GM18519 (cell line): ENCODE data around the gene MYO10.
"Not testable (repeated sequence)": the region's sequence is repeated elsewhere in the genome, so short reads cannot be mapped to it uniquely, and the experiment has no call there.

Source experiments
- ATAC-seq: cut with Tn5 transposase; IDR thresholded peaks from one replicate; pipeline ENCODE4 v1.9.1; 2021; ENCODE audit warnings: mild to moderate bottlenecking, moderate library complexity; ENCODE audit not compliant: unreplicated experiment, low FRiP score

MYO10 gene

DNA sequence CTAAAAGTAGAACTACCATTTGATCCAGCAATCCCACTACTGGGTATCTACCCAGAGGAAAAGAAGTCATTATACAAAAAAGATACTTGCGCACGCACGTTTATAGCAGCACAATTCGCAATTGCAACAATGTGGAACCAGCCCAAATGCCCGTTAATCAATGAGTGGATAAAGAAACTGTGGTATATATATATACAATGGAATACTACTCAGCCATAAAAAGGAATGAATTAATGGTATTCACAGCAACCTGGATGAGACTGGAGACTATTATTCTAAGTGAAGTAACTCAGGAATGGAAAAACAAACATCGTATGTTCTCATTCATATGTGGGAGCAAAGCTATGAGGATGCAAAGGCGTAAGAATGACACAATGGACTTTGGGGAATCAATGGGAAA lies 104.8 kb downstream of the MYO10 start:
- not testable (repeated sequence) for ATAC-seq

DNA sequence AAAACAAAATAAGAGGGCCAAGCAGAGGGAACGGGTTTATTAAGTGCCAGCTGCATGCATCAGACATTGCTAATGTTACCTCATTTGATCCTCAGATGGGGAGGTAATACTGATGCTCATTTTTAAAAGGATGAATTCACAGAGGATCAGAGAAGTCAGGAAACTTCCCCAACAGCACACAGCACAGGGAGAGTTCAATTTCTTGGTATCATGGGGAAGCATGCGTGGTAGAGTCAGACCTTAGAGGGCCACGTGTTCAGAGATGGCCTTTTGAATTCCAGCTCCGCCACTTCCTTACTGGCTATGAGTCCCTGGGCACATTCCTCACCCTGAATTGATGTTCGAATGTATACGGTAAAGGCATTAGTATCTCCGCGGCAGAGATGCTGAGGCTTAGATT lies 108.3 kb downstream of the MYO10 start:
- no peak for ATAC-seq

DNA sequence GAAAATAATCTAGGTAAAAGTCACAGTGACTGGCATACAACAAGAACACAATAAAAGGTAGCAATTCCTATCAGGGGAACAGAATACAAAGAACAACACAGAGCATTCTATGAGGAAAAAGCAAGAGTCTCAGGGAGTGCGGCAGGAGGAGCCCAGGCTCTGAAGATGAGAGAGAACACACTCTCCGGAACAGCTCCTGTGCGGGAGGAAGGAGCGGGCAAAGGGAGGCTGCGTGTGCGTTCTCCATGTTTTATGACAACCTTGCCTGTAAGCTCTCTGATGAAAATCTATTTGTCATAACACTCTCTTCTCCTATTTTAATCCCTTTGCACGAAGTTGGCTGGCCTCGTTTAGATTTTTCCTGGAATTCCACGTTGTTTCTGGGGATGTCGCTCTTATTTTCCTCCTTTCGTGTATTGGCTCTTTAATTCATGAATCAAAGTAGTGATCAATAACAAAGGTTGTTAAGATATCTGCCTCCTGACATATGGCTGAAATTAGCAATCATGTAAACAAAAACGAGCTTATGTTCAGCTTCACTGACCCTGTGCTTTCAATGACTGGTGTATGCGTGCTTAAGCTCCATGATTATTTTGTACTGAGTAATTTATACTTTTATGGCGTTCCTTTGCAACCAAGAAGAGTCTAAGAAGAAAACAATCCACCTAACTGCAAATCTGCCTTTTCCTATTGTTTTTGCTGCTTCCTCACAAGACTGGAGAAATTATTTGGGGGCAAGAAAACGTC lies 109.5 kb downstream of the MYO10 start:
- ATAC-seq, result no peak

DNA sequence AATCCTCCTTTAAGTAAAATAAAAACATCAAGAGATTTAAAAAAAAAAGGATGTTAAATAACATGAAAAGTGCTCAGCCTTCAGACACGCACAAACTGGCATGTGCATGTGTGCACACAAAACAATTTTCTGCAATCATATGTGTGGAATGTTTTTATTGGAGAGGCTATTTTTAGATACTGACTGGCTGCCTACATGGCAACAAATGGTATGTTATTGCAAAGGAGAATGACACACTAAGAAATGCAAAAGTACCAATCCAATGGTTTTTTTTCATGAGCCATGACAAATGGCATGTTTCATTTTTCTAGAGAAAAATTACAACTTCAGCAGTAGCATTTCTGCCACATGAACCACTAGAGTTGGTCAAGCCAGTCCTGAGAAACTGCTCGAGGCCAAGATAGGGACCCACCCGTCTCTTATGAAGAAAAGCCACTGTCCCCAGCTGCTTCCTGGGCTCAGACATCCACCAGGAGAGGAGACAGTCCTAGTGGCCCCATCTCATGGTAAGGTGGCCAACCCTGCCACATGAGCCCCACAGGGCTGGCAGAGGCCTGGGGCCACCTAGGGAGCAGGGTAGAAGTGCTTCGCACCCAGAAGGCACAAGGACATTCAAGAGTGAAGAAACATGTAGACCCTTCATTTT lies 116.4 kb downstream of the MYO10 start:
- ATAC-seq, result no peak

DNA sequence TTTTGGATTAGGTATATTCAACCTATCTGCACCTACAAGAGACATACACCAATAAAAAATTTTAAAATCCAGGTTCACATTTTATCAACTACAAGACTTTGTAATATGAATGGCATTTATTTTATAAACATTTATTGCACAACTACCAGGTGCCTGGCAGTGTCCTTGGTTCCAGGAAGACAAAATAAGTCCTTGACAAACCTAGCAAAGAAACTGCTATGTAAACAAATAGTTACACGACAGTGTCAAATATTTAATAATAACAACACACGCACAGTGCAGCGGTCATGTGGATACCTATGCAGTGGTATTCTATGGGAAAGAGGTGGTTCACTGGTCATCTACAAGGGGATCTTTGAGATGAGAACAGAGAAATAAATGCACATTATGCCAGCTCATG lies 120.7 kb downstream of the MYO10 start:
- no peak for ATAC-seq

DNA sequence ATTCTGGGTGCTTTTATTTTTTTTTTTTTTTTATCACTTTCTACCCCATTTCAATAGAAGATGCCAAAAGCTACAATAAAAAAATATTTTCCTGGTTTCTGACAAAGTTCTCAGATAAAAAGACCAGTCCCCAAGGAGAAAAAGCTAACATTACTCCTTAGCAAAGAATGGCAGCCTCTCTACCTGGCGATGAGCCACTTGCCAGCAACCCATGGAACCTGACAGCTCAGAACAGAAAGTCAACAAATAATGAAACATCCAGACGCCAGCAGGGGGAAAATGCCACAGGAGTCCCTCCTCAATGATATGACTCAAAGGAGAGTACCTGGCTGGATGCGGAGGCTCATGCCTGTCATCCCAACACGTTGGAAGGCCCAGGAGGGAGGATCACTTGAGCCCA lies 123.2 kb downstream of the MYO10 start:
- no peak for ATAC-seq

DNA sequence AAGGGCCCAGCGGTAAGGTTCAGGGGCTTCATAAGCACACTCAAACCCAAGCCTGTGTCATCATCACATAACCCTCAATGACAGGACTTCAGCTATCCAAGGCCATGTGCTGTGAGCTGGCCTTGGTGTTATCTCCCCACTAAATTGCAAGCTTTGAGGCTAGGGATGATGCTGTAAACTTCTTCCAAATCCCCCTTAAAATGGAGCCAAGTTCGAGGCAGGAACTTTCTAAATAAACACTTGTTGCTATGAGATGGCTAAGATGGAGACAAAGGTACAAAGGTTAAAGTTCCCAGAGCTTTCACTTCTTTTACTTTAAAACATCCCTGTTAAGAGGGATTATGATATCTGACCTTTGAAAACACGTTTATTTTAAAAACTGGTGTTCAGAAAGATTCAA lies 123.6 kb downstream of the MYO10 start:
- ATAC-seq, result no peak

DNA sequence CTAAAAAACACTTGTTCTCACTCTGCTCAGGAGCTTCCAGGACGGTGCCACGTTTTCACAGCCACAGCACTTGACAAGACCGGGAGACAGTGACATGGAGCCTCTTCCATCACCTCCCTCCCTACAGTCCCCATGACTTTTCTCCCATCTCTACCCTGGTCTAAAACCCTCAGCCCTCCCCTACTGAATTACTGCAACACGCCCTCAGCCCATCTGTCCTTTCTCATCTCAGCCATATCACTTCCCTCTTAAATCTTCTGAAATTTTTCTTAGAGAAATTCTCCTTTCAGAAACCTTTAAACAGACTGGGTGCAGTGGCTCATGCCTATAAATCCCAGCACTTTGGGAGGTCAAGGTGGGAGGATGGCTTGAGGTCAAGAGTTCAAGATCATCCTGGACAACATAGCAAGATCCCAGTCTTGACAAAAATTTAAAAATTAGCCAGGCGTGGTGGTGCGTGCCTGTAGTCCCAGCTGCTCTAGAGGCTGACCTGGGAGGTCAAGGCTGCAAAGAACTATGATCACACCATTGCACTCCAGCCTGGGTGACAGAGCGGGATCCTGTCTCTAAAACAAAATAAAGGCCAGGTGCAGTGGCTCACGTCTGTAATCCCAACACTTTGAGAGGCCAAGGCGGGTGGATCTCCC lies 125.8 kb downstream of the MYO10 start:
- ATAC-seq, result no peak

DNA sequence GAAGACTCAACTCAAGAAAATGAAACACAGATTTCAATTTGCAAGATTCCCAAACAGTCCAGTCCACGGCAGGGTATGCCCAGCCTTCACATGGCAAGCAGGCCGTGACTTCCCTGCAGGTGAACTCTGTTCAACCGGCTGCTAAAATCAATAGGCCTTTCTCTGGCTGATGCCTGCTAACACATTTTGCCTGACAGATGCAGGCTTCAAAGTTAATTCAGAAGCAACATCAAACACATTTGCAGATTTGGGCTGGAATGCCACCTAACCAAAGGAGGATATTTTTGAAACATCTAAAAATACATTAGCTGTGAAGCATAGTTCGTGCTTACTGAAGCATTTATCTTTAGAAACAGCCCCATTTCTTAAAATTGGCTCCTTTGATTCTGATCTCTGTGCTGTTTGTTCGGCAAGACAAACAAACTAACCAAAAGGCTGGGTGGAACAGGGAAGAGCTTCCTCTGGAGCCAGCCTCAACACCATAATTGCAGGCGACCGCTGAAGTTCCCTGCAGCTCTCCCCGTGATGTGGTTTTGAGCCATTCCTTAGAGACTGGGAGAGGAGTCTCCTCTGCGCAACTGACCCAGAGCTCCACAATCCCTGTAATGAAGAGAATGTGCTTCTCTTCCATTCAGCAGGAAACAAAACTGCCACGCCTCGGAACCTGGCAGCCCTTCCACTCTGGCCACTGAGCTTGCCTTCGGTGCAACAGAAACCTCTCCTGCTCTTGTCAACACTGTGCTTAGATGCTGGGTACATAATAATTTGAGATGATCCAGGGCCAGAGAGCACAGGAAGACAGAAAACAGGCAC lies 126.5 kb downstream of the MYO10 start:
- no peak for ATAC-seq

DNA sequence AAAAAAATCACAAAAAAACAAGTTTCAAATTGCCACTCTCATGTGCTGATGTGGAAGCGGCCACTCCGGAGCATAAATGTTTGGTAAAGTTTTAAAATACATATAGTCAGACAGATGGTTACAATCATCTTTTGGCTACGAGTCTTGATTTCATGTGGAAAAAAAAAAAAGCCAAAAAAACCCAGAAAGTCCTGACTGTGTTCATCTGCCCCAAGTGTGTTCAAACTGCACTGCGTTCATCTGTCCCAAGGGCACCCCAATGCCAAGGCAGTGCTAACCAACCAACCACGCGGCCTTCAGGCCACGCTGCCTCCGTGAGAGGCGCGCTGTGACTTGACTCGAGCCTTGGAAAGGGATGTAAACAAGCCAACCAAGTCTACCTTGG lies 127.1 kb downstream of the MYO10 start:
- ATAC-seq, result no peak

DNA sequence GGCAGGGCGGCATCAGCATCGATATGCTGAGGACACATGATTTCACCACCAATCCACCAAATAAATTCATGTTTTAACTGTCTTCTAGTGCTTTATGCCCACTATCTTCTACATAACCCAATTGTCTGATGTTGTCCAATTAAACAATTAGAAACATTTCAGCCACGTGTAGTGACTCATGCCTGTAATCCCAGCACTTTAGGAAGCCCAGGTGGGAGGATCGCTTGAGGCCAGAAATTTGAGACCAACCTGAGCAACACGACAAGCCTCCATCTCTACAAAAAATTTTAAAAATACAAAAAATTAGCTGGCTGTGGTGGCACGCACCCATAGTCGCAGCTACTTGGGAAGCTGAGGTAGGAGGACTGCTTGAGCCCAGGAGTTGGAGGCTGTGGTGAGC lies 128.1 kb downstream of the MYO10 start:
- no peak for ATAC-seq

DNA sequence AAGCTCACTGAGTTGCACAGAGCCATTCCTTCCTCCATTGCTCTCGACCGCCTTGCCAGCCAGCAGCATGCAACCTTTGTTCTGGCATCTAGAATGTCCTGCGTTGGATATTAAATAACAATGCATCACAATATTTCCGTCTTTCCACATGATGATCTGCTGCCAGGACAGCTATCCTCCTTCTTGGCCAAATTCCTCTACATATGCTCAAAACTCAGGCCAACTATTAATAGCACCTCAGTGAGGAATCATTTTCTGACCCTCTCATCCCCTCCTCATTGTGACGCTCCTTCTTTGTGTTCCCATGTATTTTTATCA lies 128.6 kb downstream of the MYO10 start:
- no peak for ATAC-seq

DNA sequence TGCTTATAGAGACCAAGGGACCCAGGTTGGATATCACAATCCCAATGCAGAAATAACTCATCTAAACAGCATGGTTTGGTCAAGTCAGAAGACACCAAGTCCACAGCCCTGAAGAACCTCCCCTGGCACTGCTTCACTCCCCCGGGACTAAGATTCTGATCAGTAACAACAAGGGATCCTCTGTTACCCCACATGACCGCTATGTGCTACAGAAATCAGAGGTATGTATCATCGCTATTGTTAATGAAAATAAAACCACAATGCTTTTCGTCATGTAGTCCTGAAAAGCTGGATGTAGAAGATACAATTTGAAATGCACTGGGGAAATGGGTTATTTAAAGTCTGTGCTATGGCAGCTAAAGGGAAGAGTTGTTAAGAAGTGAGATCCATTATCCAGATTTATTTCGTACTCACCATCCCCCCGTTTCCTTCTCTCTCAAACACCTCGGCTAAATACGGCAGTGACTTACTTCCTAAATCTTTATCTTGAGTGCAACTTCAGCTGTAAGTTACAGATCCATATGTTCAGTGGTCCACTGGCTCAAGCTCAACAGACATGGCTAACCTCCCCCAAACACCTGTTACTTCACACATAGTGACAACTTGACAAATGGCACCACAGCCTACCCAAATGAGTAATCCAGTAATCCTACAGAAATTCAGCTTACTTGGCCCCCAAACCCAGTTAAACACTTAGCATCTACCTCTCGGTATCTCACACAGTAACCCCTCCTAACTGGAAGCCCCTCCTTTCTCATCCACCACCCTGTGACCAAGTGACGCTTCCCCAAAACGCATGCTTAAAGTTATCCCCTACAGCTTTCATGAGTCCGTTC lies 129.2 kb downstream of the MYO10 start:
- ATAC-seq, result no peak

DNA sequence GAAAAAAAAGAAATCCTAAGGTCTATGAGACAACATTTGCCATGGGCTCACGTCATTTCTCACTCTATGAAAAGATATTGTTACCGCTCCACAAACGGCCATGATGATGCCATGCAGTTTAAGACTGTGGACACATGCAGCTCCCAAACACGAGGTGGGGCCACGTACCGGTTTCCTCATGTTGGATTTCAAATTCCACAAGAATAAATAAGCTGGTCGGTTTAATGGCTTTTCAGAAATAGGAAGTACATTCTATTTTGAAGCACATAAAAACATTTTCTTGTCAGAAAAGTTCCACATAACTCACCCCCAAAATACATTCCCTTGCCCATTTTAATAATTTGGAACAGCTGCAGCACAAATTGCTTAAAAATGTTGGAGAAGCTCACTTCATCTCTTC lies 130.6 kb downstream of the MYO10 start:
- ATAC-seq, result no peak

DNA sequence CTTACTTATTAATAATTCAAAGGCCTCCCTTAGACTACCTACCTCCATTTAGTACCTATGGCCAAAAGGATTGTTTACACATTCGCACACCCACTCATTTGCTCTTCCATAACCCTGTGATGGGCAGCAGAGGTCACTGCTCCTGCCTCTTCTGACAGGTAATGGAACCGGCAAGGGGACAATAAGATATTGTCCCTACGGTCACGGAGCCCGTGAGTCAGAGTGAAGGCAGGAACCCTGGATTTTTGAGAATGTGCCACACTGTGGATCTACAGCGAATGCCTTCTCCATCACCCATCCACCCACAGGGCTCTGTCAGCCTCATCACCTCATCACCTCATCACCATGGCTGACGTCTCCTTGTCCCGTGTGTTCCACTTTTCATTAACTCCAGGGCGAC lies 132.3 kb downstream of the MYO10 start:
- no peak for ATAC-seq

DNA sequence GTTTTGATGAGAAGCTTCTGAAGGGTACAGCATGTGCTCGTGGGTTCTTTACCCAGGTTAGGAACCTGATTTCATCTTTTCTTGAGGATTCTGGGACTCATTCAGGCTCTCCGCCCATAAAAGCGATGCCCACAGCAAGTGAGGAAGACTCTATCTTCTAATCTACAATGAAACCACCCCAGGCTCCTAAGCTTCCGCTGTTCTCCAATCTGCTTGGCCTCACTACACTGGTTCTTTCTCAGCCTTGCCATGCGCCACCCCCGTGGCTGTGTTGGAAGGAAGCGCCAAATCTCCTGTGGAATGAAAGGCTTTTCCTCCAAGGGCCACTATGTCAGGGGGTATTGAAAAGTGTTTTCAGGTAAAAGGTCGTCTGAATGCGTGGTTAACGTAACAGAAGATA lies 135.6 kb downstream of the MYO10 start:
- ATAC-seq, result no peak

DNA sequence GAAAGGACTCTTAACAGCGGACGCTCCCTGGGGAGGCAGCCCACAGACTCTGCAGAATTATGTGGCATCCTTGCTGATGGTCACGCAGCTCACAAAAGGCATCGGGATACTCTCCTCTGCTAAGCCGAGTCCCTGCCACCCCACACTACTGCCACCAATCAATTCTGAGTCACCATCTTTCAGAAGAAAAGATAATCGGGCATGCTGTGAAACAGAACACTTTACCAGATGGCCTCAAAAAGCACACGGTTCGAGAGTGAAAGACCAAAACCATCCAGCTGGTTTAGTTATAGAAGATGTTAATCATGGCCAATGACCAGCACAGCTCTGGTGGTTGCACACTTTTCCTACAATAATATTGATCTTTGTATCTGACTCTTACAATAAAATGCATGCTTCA lies 136.3 kb downstream of the MYO10 start:
- ATAC-seq, result no peak

DNA sequence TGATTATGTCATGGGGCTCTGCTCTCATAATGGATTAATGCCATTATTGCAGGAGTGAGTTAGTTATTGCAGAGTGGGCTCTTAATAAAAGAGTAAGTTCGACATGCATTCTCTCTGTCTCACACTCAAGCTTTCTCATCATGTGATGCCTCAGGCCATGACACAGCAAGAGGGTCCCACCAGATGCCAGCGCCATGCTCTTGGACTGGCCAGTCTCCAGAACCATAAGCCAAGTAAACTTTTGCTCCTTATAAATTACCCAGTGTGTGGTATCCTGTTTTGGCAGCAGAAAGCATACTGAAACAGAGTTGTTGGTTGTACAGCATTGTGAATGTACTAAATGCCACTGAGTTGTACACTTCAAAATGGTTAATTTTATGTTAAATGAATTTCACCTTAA lies 138.1 kb downstream of the MYO10 start:
- no peak for ATAC-seq

DNA sequence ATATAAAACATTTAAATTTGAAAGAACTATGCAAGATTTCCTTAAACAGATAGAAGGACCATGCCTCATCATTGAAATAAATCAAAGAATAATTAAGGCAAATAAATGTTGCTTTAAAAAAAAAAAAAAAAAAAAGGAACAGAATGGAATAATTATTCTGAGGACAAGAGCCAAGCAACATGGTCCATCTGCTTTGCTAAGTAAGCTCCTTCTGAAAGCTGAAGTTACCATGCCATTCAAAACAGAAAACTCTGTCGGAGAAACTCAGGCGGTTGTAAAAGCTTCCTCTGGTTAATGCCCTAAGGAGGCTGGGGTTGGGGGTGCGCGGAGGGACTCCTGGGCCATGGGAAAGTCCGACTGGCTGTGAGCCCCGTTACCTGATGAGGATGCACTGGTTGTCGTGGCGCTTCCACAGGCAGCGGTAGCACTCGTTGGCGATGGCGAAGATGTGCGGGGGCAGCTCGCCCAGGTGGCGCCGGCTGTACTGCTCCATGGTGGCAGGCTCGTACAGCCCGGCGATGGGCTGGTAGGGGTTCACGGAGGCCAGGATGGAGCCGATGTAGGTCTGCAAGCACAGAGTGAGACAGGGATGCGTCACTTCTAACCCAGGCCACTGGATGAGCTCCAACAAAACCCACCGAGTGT lies 141.7 kb downstream of the MYO10 start:
- ATAC-seq, result no peak
